A673 (cell line): ENCODE measurements around the gene USP15.

Experiments
- CTCF ChIP-seq: fragments of 300-800, 200-600 bp; sonication (generic); conservative IDR thresholded peaks from 2 replicates; pipeline ENCODE4 v1.5.1; 2017; ENCODE audit warnings: low read depth, mild to moderate bottlenecking, antibody characterized with exemption, low read length, moderate library complexity, mixed read lengths
- EZH2 ChIP-seq: fragments of 200-600 bp; sonication (generic); IDR thresholded peaks from 2 replicates; pipeline ENCODE4 v1.6.1; 2017; ENCODE audit warnings: borderline replicate concordance, low read depth, mild to moderate bottlenecking, mixed read lengths, antibody characterized with exemption, low read length; ENCODE audit not compliant: poor library complexity, severe bottlenecking

GRCh38 chr12:62347922-62348650 is 87.9 kb downstream of the USP15 start:
- TF ChIP-seq EZH2: no peak
- TF ChIP-seq CTCF: no peak
